ENCODE data around the gene LMF1.

LMF1 gene

DNA sequence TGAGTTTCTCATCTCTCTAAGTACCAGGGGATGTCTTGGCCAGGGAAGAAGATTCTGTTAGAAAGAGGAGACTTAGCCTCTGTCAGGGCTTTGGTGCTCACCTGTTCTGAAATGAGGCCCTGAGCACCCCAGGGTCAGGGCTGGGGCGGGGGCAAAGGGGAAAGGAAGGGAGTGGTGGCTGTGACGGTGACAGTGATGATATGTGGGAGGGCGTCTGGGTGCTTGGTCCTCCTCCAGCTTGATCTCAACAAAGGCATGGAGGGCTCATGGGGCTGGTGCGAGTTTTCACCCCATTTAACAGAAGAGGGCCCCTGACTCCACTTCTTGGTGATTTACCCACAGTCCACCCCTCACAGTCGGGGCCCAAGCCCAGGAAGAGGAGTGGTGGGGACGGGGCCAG, 25.9 kb upstream of the LMF1 start:
- in situ Hi-C loops (cut with MboI; ENCODE audit: low sequenced_read_pairs): no loop called here

DNA sequence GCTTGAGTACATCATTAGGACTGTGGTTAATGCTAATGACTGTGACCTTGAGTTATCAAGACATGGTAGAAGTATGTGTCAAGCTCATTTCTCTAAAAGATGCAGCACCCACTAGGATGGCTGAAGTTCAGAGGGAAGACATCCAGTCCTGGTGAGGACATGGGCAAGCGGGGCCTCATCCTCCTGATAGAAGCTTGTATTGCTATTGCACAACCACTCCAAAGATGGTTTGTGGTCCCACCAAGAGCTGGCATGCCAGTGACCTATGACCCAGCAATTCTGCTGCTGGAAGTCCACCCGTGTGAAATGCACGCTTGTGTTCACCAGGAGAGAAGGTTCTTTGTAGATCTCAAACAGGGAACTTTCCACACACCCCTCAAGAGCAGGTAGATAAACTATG, 25.0 kb upstream of the LMF1 start:
- no peaks in the 10 kb centered on the region for H3K36me3 ChIP-seq (replicated peaks)
- no peaks in the 10 kb centered on the region for H3K9me3 ChIP-seq
- H3K4me3 ChIP-seq: no peak overlapping the region
- DNase-seq (ENCODE audit: low spot score in 2 of 2): no peak
- H3K27me3 ChIP-seq (ENCODE audit: low read depth): peaks cover 49% of the 10 kb centered on the region
- in situ Hi-C loops (cut with MboI; ENCODE audit: low sequenced_read_pairs): no loop called here
- H3K4me1 ChIP-seq: peaks cover 5% of the 10 kb centered on the region

More for the DNA sequence above, 25.9 kb upstream of the LMF1 start:
- Histone ChIP-seq H3K27me3 (ENCODE audit: low read depth) (peaks cover 56% of the 10 kb centered on the region), H3K4me3 (no peak overlapping the region), H3K9me3 (no peaks in the 10 kb centered on the region), H3K36me3 (replicated peaks) (no peaks in the 10 kb centered on the region), H3K4me1 (no peaks in the 10 kb centered on the region)
- DNase-seq (ENCODE audit: low spot score in 2 of 2): no peak

DNA sequence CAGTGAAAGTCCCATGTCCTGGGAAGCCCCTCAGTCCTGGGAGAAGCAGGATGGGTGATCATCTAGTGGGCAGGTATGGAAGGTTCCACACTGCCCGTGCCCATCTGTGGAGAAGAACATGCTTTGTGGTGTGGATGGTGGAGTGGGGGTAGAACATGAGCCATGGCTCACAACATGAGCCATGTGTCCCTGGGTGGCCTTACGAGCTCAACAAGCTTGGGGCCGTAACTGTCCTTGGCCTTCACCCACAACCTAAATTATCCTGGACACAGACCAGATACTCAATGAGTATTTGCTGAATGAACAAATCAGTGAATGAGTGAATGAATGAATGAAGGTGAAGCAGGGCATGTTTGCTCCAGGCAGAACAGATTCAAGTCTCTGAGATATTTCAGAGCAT, 24.3 kb upstream of the LMF1 start:
- Histone ChIP-seq H3K4me1 (peaks cover 5% of the 10 kb centered on the region), H3K4me3 (no peak overlapping the region), H3K9me3 (no peaks in the 10 kb centered on the region), H3K27me3 (ENCODE audit: low read depth) (peaks cover 44% of the 10 kb centered on the region), H3K36me3 (replicated peaks) (no peaks in the 10 kb centered on the region)
- DNase-seq (ENCODE audit: low spot score in 2 of 2): no peak
- in situ Hi-C loops (cut with MboI; ENCODE audit: low sequenced_read_pairs): no loop called here

DNA sequence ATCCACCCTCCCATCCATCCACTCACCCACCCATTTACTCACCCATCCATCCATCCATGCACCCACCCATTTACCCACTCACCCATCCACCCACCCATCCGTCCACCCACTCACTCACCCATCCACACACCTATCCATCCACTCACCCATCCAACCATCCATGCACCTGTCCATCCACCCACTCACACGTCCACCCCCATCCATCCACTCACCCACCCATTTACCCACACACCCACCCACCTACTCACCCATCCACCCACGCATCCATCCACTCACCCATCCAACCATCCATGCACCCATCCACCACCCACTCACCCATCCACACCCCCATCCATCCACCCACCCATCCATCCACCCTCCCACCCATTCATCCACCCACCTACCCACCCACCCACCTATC, 22.9 kb upstream of the LMF1 start:
- peaks cover 33% of the 10 kb centered on the region for H3K27me3 ChIP-seq (ENCODE audit: low read depth)

DNA sequence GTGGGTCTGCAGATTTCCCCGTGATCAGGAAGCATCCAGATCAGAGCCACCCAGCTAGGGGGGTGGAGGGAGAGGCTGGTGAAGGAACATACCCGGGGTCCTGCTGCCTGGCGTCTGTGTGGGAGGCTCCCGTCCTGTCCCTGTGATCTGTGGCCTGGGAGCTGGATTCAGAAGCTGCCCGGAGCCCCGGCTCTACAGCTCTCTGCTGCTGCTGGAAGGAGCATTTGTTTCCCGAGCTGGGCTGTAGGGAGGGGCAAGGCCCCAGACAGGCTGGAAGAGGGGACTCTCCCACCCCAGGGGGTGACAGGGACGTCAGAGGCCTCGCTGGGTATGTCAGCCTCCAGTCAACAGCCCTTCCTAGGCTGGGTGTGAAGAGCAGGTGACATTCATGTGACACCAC, 21.0 kb upstream of the LMF1 start:
- peaks cover 13% of the 10 kb centered on the region for H3K27me3 ChIP-seq (ENCODE audit: low read depth)
- no peak for DNase-seq (ENCODE audit: low spot score in 2 of 2)
- no peaks in the 10 kb centered on the region for H3K9me3 ChIP-seq
- H3K4me1 ChIP-seq: peaks cover 5% of the 10 kb centered on the region
- H3K4me3 ChIP-seq: no peak overlapping the region
- in situ Hi-C loops (cut with MboI; ENCODE audit: low sequenced_read_pairs): no loop called here
- H3K36me3 ChIP-seq (replicated peaks): no peaks in the 10 kb centered on the region

More for the DNA sequence above, 22.9 kb upstream of the LMF1 start:
- DNase-seq (ENCODE audit: low spot score in 2 of 2): no peak
- Histone ChIP-seq H3K4me3 (no peak overlapping the region), H3K36me3 (replicated peaks) (no peaks in the 10 kb centered on the region), H3K4me1 (peaks cover 5% of the 10 kb centered on the region), H3K9me3 (no peaks in the 10 kb centered on the region)
- in situ Hi-C loops (cut with MboI; ENCODE audit: low sequenced_read_pairs): no loop called here

DNA sequence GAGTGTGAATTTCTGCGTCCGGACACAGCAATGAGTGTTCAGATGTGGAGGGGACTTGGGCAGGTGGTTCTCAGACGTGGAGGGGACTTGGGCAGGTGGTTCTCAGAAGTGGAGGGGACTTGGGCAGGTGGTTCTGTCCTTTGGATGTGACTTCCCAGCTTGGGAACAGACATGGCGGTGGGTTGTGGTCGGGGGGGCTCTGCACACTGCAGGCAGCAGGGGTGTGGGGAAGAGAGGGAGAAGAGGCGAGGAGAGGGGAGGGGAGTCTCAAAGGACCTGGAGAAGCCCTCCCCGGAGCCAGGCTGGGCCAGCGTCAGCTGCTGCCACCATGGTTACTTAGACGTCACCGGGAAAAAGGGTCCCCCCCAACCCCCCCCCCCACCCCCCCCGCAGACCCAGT, 20.6 kb upstream of the LMF1 start:
- no peaks in the 10 kb centered on the region for H3K9me3 ChIP-seq
- H3K4me3 ChIP-seq: no peak overlapping the region
- H3K36me3 ChIP-seq (replicated peaks): no peaks in the 10 kb centered on the region
- H3K27me3 ChIP-seq (ENCODE audit: low read depth): peaks cover 9% of the 10 kb centered on the region; the same call in 1 of the 2 replicates
- in situ Hi-C loops (cut with MboI; ENCODE audit: low sequenced_read_pairs): no loop called here
- DNase-seq (ENCODE audit: low spot score in 2 of 2): no peak
- H3K4me1 ChIP-seq: peaks cover 5% of the 10 kb centered on the region

DNA sequence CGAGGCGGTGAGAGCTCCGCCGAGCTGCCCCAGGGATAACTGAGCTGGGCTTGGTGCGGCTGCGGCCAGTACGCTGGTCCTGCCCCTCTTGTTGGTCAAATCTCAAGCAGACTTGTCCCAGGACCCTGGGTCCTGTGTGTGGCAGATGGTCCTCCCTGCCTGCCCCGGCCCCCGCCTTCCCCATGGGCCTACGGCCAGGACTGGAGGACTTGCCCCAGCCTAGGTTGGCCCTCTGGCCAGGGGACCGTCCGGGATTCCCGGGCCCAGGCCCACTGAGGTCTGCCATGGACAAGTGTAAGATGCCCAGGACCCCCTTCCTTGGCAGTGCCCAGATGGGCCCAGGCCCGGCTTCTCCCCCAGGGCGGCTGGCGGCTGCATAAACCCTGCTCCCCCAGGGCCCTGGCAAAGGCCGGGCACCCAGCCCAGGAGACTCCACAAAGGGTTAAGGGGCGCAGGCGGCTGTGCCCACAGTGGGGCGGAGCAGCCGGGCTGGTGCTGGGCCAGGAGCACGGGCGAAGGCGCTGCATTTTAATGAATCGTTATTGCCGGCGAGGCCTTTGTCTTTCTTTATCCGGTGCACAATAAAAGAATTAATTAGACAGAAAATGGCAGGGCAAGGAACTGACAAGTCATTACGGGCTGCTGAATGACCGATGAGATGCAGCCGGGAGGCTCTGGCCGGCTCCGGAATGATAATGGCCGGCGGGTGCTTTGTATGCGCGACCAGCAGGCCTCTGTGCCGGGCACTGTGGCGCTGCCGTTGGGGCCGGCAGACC, 19.9 kb upstream of the LMF1 start:
- in situ Hi-C loops (cut with MboI; ENCODE audit: low sequenced_read_pairs): no loop called here
- Histone ChIP-seq H3K9me3 (no peaks in the 10 kb centered on the region), H3K4me3 (no peak overlapping the region), H3K36me3 (replicated peaks) (no peaks in the 10 kb centered on the region), H3K27me3 (ENCODE audit: low read depth) (0 out of 2 replicates have a peak, but pooled peaks cover 2% of the 10 kb centered on the region), H3K4me1 (peaks cover 5% of the 10 kb centered on the region)
- peak; percentile 5 to 36 for DNase-seq (ENCODE audit: low spot score in 2 of 2)

DNA sequence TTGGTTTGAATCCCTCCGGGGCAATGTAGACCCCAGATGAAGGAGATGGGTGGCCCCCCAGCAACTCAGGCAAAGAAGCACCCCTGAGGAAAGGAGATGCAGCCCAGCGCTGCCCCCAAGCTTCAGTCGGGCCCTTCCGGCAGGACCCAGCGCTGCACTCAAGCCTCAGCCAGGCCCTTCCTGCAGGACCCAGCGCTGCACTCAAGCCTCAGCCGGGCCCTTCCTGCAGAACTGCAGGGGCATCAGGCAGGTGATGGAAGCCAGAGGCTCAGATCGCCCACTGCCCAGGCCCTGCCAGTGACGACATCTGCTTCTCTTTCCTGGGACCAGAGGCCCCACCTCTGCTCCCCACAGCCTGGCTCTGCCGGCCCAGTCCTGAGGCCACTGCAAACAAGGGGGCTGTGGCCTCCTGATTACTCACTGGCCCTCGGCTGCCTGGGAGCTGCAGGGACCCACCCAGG, 18.6 kb upstream of the LMF1 start:
- H3K27me3 ChIP-seq (ENCODE audit: low read depth): no peaks in the 10 kb centered on the region

DNA sequence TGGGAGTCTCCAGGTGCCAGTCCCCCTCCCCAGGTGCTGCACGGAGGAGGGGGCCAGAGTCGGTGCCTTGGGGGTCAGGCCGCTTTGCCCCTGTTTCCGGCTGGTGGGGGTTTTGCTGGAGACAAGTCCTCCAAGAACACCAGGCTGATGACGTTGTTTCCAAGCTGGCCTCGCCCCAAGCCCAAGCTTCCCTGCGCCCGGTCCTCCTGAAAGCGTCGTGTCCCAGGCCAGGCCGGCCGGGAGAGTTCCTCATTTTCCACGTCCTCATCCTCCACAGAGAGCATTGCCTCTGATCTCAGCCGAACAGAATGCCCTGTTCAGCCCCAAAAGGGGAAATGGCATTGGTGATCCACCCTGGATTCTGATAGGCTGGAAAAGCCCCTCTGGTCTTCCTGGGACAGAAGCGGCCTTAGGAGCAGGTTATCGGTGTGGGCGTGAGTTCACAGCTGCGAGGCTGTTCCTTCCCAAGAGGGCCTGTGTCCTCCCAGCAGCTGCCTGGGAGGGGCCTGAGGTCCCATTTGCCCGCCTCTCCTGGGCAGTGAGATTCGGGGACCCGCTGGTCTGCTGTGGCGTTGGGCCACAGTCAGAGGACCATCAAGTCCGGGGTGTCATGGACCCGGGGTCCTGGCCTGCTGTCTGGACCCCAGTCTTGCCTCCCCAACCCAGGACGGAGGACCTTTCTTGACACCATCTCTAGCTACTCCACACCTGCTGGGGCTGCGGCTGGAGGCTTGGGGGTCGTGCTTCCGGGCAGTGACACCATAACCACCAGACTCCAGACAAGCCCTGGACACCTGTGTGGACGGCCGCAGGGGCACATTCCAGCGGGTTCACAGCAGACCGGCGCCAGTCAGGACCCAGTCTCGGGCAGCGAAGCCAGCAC, 17.9 kb upstream of the LMF1 start:
- Histone ChIP-seq H3K4me1 (peaks cover 5% of the 10 kb centered on the region), H3K9me3 (no peaks in the 10 kb centered on the region), H3K4me3 (no peak overlapping the region), H3K27me3 (ENCODE audit: low read depth) (no peaks in the 10 kb centered on the region), H3K36me3 (replicated peaks) (0 out of 2 replicates have a peak, but pooled peaks cover 1% of the 10 kb centered on the region)
- in situ Hi-C loops (cut with MboI; ENCODE audit: low sequenced_read_pairs): no loop called here
- no peak for DNase-seq (ENCODE audit: low spot score in 2 of 2)

More for the DNA sequence above, 18.6 kb upstream of the LMF1 start:
- H3K4me3 ChIP-seq: no peak overlapping the region
- no peak for DNase-seq (ENCODE audit: low spot score in 2 of 2)
- H3K9me3 ChIP-seq: no peaks in the 10 kb centered on the region
- peaks cover 5% of the 10 kb centered on the region for H3K4me1 ChIP-seq
- in situ Hi-C loops (cut with MboI; ENCODE audit: low sequenced_read_pairs): no loop called here
- H3K36me3 ChIP-seq (replicated peaks): no peaks in the 10 kb centered on the region

DNA sequence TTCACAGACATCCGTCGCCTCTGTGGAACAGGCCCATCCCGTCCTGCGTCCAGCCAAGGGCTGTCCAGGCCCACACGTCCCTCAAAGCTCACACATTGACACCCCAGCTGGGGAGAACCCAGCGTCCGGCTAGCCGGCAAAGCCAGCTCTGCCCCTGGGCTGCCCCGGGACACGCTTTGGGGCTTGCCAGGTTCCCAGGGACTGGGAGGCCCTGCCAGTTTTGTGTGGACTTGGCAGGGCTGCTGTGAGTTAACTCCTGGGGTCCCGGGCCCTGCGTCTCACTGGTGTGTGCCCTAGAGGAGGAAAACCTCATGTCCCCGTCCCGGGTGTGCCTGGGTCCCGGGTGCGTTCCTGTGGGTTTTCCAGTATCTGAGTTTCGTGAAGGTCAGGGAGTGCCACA, 17.1 kb upstream of the LMF1 start:
- no peak for DNase-seq (ENCODE audit: low spot score in 2 of 2)
- peaks cover 5% of the 10 kb centered on the region for H3K4me1 ChIP-seq
- no peaks in the 10 kb centered on the region for H3K27me3 ChIP-seq (ENCODE audit: low read depth)
- in situ Hi-C loops (cut with MboI; ENCODE audit: low sequenced_read_pairs): no loop called here
- H3K4me3 ChIP-seq: no peak overlapping the region
- 0 out of 2 replicates have a peak, but pooled peaks cover 3% of the 10 kb centered on the region for H3K36me3 ChIP-seq (replicated peaks)
- H3K9me3 ChIP-seq: no peaks in the 10 kb centered on the region

DNA sequence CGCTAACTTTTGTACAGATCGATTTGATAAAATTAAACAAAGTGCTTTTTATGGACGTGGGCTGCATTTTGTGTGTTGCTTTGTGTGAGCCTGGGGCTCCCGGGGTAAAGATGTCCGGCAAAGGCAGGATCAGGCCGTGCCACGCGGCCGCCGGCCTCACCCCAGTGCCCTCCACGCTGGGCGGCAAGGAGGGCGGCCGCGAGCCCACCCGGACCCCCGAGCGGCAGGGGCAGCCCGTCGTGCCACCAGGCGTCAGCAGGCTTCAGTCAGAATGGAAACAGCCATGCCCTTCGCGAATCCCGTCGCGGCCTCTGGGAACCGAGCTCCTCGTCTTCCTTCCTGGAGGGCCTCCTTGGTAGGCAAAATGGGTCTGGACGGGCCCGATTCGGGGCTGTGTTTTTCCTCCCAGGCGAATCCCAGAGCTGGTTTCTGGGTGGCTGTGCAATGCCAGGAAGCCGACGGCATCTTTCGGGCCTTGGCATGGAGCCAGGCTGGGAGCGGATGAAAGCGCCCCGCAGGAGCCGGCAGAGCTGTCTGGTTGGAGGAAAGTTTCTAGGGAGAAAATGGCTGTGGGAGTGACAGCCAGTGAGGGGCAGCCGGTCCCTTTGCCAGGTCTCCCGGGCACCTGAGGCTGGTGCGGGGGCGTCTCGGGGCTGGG, 16.3 kb upstream of the LMF1 start:
- Histone ChIP-seq H3K4me3 (no peak overlapping the region), H3K9me3 (no peaks in the 10 kb centered on the region), H3K36me3 (replicated peaks) (0 out of 2 replicates have a peak, but pooled peaks cover 3% of the 10 kb centered on the region), H3K4me1 (peaks cover 5% of the 10 kb centered on the region), H3K27me3 (ENCODE audit: low read depth) (0 out of 2 replicates have a peak, but pooled peaks cover 2% of the 10 kb centered on the region)
- in situ Hi-C loops (cut with MboI; ENCODE audit: low sequenced_read_pairs): no loop called here
- no peak for DNase-seq (ENCODE audit: low spot score in 2 of 2)

DNA sequence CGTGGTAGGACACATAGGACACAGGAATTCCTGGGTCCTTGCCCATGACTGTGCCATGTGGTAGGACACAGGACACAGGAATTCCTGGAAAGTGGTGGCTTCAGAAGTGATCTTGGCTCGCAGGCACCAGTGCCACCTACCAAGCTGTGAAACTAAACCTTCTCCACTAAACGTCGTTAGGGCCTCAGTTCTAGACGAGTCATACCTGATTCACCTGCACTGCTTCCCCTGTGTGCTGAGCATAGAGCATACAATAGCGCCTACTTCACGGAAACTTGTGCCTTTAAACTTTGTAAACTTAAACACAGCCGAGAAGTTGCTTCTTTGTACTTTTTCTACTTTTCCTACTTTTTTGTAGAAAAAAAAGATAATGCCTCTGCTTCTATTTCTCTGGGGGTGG, 15.6 kb upstream of the LMF1 start:
- no peak for DNase-seq (ENCODE audit: low spot score in 2 of 2)
- Histone ChIP-seq H3K4me1 (peaks cover 5% of the 10 kb centered on the region), H3K36me3 (replicated peaks) (0 out of 2 replicates have a peak, but pooled peaks cover 3% of the 10 kb centered on the region), H3K27me3 (ENCODE audit: low read depth) (0 out of 2 replicates have a peak, but pooled peaks cover 2% of the 10 kb centered on the region), H3K4me3 (no peak overlapping the region), H3K9me3 (no peaks in the 10 kb centered on the region)
- in situ Hi-C loops (cut with MboI; ENCODE audit: low sequenced_read_pairs): no loop called here

DNA sequence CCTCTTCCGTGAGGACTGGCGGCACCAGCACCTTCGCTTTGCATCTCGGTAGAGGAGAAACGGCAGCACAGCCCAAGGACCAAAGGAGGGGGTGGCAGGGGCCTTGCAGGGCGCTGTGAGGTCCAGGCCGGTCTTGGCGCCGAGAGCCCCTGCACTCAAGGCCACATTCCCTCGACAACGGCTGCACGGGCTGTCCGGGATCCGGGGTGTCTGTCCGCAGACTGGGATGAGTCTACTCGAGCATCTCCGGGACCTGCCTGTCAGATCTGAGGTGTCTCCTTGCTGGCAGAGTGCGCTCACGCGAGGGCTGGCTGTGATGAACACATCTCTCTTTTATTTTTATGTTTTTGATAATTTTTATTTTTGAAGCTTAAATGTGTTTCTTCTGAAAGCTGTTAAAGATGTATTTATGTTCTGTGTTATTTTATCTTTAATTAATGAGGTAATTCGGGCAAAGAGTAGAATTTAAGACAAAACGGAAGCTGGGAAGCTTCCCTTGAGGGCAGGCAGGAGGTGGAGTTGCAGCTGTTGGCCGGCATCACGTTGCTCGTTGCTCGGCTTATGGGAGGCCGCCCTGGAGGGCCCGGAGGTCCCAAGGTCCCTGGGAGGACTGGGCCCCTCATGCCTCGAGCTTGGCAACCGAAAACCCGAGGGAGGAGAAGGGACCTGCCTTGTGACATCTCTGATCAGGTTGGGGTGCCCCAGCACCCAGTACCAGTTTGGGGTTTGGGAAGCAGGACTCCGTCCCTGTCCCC, 15.0 kb upstream of the LMF1 start:
- H3K36me3 ChIP-seq (replicated peaks): 0 out of 2 replicates have a peak, but pooled peaks cover 3% of the 10 kb centered on the region
- in situ Hi-C loops (cut with MboI; ENCODE audit: low sequenced_read_pairs): no loop called here
- no peak for DNase-seq (ENCODE audit: low spot score in 2 of 2)

More for the DNA sequence above, 15.0 kb upstream of the LMF1 start:
- Histone ChIP-seq H3K4me1 (no peaks in the 10 kb centered on the region; the same call in none of the 2 replicates), H3K9me3 (no peaks in the 10 kb centered on the region), H3K27me3 (ENCODE audit: low read depth) (0 out of 2 replicates have a peak, but pooled peaks cover 2% of the 10 kb centered on the region), H3K4me3 (no peak overlapping the region)

All from HAP-1 (cell line).